IMR-90 (cell line): ENCODE results near the gene IRX1.

Experiments used
- BHLHE40 ChIP-seq: fragments of 150-350 bp; IDR thresholded peaks from 2 replicates; pipeline ENCODE4 v1.6.1; 2016; ENCODE audit warnings: mild to moderate bottlenecking, low read depth, low read length
- CEBPB ChIP-seq: IDR thresholded peaks from 2 replicates; pipeline ENCODE4 v1.6.1; 2012; ENCODE audit warnings: low read depth, low read length, improper control_type of control experiment
- CHD1 ChIP-seq: IDR thresholded peaks from 2 replicates; pipeline ENCODE4 v1.6.1; 2012; ENCODE audit warnings: low read depth, low read length, improper control_type of control experiment
- MAFK ChIP-seq: IDR thresholded peaks from 2 replicates; pipeline ENCODE4 v1.6.1; 2012; ENCODE audit warnings: low read depth, low read length, improper control_type of control experiment
- MXI1 ChIP-seq: IDR thresholded peaks from 2 replicates; pipeline ENCODE4 v1.6.1; 2012; ENCODE audit warnings: low read depth, mild to moderate bottlenecking, low read length, moderate library complexity, borderline replicate concordance
- POLR2A ChIP-seq: IDR thresholded peaks from 2 replicates; pipeline ENCODE4 v1.6.1; 2012; ENCODE audit warnings: mild to moderate bottlenecking, low read depth, low read length
- RFX5 ChIP-seq: IDR thresholded peaks from 2 replicates; pipeline ENCODE4 v1.8.0; 2012; ENCODE audit warnings: low read depth, mild to moderate bottlenecking, low read length, moderate library complexity
- SMC3 ChIP-seq: fragments of 150-350 bp; IDR thresholded peaks from 2 replicates; pipeline ENCODE4 v1.6.1; 2016; ENCODE audit warnings: low read depth, mild to moderate bottlenecking, antibody characterized with exemption, low read length, moderate library complexity
- TF ChIP-seq, protein P1 (sequence below): conservative IDR thresholded peaks from 2 replicates; pipeline ENCODE4 v1.5.1; 2012; ENCODE audit warnings: mild to moderate bottlenecking, low read depth, low read length, improper control_type of control experiment
- TF ChIP-seq, protein P2 (sequence below): fragments of 150-350 bp; IDR thresholded peaks from 2 replicates; pipeline ENCODE4 v1.6.1; 2017; ENCODE audit warnings: mild to moderate bottlenecking, antibody characterized with exemption, low read length, low read depth

DNA sequence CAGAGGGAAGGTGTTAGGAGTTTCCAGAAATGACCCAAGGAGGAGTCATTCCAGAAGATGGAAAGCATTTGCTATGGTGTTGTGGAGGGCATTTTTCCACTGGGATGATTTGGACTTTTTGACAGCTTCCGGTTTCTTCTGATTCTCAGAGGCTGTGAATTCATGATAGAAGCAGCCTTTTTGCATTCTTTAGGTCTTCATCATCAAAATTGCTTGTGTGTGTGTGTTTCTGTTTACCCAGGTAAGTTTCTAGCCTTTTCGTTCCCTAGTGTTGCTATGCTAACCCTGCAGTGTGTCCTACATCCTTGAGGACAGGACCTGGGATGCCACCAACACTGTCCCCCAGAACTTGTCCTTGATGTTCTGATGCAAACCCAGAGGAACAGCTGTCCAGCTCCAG lies 19.6 kb downstream of the IRX1 start:
- no peak for TF ChIP-seq POLR2A
- TF ChIP-seq, protein P1, sequence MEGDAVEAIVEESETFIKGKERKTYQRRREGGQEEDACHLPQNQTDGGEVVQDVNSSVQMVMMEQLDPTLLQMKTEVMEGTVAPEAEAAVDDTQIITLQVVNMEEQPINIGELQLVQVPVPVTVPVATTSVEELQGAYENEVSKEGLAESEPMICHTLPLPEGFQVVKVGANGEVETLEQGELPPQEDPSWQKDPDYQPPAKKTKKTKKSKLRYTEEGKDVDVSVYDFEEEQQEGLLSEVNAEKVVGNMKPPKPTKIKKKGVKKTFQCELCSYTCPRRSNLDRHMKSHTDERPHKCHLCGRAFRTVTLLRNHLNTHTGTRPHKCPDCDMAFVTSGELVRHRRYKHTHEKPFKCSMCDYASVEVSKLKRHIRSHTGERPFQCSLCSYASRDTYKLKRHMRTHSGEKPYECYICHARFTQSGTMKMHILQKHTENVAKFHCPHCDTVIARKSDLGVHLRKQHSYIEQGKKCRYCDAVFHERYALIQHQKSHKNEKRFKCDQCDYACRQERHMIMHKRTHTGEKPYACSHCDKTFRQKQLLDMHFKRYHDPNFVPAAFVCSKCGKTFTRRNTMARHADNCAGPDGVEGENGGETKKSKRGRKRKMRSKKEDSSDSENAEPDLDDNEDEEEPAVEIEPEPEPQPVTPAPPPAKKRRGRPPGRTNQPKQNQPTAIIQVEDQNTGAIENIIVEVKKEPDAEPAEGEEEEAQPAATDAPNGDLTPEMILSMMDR, result no peak
- no peak for TF ChIP-seq CEBPB
- no peak for TF ChIP-seq SMC3
- no peak for TF ChIP-seq MXI1
- TF ChIP-seq, protein P2, sequence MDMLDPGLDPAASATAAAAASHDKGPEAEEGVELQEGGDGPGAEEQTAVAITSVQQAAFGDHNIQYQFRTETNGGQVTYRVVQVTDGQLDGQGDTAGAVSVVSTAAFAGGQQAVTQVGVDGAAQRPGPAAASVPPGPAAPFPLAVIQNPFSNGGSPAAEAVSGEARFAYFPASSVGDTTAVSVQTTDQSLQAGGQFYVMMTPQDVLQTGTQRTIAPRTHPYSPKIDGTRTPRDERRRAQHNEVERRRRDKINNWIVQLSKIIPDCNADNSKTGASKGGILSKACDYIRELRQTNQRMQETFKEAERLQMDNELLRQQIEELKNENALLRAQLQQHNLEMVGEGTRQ, result no peak
- TF ChIP-seq MAFK, result no peak
- TF ChIP-seq BHLHE40, result no peak
- TF ChIP-seq RFX5, result no peak
- no peak for TF ChIP-seq CHD1
